Fibroblast of the aortic adventitia (primary cell): Measurements from ENCODE around the gene PLEKHH2. TPM values are rescaled to one million over a fixed set of nuclear protein-coding genes. Genes with fewer than 3 reads are reported as not detected.
"Not testable (repeated sequence)": the region's sequence is repeated elsewhere in the genome, so short reads cannot be mapped to it uniquely, and the experiment has no call there.

Experiments
- DNase-seq: peaks from one replicate; pipeline ENCODE4 v3.0.0-alpha.2; 2010; ENCODE audit warnings: low read depth
- H3K4me3 ChIP-seq: 2 replicates; pipeline ENCODE4 v1.5.1; 2011; ENCODE audit warnings: low read depth, mild to moderate bottlenecking, control low read depth, low read length, moderate library complexity
- total RNA-seq: library from RNA; depleted of rRNA; stranded (reverse); fragments of >200 nt; gene quantifications from 2 replicates; pipeline ENCODE4 v1.2.3, GENCODE V29; 2012; ENCODE audit warnings: low replicate concordance
- TF ChIP-seq, protein P1 (sequence below): IDR thresholded peaks from 2 replicates; pipeline ENCODE4 v1.5.1; 2011; ENCODE audit warnings: mild to moderate bottlenecking, low read length, control low read depth, inconsistent platforms; ENCODE audit not compliant: insufficient read depth

The PLEKHH2 gene
- total RNA-seq, 1 donor, result 5.4 TPM

DNA sequence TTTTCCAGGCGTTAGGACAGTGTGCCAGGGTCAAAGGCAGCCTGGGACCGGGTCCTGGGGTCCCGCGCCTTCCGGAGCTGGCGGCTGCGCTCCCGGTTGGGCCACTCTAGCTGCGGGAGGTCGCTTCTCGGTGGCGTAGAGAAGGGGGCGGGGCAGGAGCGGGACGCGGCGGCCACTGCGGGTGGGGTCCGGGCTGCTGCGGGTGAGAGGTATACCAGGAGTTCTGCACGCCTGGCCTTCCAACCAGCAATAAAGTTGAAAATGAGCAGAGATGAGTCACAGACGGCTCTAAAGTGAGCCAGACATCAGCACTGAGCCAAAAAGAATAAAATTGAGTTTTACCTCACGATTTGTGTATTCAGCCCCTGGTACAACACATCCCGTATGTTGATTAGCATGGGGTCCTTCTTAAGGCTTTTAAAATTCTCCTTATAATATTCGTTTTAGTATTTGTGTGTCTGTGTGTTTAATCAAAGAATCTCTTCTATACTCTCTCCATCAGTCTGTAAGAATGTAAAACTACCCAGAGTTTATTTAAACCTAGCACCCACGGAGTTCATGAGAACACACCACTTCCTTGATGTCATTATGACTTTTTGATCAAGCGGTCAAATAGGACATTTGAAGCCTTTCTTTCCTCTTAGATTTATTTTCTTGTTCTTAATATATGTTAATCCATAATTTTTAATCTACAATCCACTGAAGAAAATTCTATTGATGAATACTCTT, 39.4 kb downstream of the PLEKHH2 start, which contains the start of gene C1GALT1C1L:
Gene C1GALT1C1L (minus strand): TSS at position 108 of the 729 bp plus-strand sequence. CDS start 107 bp downstream, at position 1.
- peak; percentile 50 for DNase-seq
- TF ChIP-seq, protein P1, sequence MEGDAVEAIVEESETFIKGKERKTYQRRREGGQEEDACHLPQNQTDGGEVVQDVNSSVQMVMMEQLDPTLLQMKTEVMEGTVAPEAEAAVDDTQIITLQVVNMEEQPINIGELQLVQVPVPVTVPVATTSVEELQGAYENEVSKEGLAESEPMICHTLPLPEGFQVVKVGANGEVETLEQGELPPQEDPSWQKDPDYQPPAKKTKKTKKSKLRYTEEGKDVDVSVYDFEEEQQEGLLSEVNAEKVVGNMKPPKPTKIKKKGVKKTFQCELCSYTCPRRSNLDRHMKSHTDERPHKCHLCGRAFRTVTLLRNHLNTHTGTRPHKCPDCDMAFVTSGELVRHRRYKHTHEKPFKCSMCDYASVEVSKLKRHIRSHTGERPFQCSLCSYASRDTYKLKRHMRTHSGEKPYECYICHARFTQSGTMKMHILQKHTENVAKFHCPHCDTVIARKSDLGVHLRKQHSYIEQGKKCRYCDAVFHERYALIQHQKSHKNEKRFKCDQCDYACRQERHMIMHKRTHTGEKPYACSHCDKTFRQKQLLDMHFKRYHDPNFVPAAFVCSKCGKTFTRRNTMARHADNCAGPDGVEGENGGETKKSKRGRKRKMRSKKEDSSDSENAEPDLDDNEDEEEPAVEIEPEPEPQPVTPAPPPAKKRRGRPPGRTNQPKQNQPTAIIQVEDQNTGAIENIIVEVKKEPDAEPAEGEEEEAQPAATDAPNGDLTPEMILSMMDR, result no peak
- H3K4me3 ChIP-seq, result peak within 1 kb of the TSS; percentile 54

- H3K4me3 ChIP-seq, DNase-seq: not testable (repeated sequence)
These were observed 40.7 kb downstream of the PLEKHH2 start for GRCh38 chr2:43677783-43678182.

DNA sequence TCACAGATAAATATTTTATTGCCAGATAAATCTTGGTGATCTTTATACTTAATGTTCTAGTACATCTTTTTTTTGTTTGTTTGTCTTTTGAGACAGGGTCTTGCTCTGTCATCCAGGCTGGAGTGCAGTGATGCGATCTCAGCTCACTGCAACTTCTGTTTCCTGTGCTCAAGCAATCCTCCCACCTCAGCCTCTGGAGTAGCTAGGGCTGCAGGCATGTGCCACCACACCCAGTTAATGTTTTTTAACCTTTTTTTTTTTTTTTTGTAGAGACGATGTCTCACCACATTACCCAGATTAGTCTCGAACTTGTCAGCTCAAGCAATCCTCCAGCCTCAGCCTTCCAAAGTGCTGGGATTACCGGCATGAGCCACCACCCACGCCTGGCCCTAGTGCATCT, 48.3 kb downstream of the PLEKHH2 start:
- no peak for DNase-seq
- TF ChIP-seq, protein P1, result no peak
- H3K4me3 ChIP-seq, result no peak overlapping the region

DNA sequence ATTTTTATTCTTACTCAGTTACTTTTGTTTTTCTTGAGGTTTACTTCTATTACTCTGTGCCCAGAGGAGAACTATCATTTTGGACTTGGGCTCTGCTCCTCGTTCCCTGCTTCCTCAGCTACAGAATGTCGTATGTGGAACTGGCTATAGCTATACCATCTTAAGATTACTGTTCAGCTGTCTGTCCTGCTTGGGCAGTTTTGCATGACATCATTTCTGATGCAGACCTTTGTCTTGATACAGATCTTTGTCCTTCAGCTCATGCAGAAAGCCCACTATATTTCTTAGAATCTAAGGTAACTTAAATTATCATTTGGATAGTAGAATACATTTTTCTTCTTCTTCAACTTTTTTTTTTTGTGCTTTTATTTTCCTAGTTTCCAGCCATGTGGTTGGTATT, 52.9 kb downstream of the PLEKHH2 start:
- no peak overlapping the region for H3K4me3 ChIP-seq
- TF ChIP-seq, protein P1, result no peak
- no peak for DNase-seq

GRCh38 chr2:43692428-43692994, 55.5 kb downstream of the PLEKHH2 start:
- TF ChIP-seq, protein P1, result no peak
- no peak overlapping the region for H3K4me3 ChIP-seq
- DNase-seq, result no peak

GRCh38 chr2:43698140-43698539, 61.1 kb downstream of the PLEKHH2 start:
- H3K4me3 ChIP-seq, DNase-seq: not testable (repeated sequence)

DNA sequence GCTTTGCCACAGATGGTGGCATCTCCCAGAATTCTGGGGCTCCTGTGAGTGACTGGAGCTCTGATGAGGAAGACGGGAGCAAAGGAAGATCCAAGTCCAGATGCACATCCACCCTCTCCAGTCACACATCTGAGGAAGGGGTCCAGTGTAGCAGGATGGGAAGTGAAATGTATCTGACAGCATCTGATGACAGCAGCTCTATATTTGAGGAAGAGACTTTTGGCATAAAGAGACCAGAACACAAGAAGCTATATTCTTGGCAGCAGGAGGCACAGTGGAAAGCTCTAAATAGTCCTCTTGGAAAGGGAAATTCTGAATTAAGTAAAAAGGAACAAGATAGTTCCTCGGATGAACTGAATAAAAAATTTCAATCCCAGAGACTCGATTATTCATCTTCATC, 62.7 kb downstream of the PLEKHH2 start:
- TF ChIP-seq, protein P1, result no peak
- H3K4me3 ChIP-seq, result no peak overlapping the region

DNA sequence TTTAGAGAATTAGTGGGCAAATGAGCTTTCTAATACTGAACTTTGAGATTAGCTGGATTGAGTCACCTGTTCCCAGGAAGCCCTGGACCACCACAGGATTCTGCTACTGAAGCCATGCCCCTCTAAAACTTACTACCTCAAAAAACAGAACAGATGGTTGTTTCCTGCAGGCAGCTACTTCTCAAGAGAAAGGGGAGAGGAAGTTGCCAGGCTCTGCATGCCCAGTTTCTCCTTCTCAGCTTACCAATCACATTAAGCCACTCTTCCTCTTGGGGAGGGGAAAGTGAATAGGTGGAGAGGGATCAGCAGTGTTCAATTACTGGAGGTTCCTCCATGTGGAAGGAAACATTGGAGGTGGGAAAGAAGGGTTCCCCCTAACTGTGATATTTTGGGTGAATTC, 64.1 kb downstream of the PLEKHH2 start:
- TF ChIP-seq, protein P1, result no peak

More for the DNA sequence above, 62.7 kb downstream of the PLEKHH2 start:
- no peak for DNase-seq

More for the DNA sequence above, 64.1 kb downstream of the PLEKHH2 start:
- DNase-seq, result no peak
- H3K4me3 ChIP-seq, result no peak overlapping the region
